Osteocyte (in vitro differentiated cells): ENCODE measurements around the gene GCFC2. TPM values are rescaled to one million over a fixed set of nuclear protein-coding genes. Genes with fewer than 3 reads are reported as not detected.
"Not testable (repeated sequence)": the region's sequence is repeated elsewhere in the genome, so short reads cannot be mapped to it uniquely, and the experiment has no call there.

ENCODE experiments used
- DNase-seq: peaks from one replicate; pipeline ENCODE4 v3.0.0; 2021; ENCODE audit warnings: mixed read lengths; ENCODE audit not compliant: unreplicated experiment; ENCODE audit errors: extremely low spot score
- H3K27ac Mint-ChIP-seq: one replicate; pipeline ENCODE4 v1.8.0; 2021; ENCODE audit warnings: mild to moderate bottlenecking, mixed read lengths; ENCODE audit not compliant: unreplicated experiment
- H3K27me3 Mint-ChIP-seq: one replicate; pipeline ENCODE4 v1.8.0; 2021; ENCODE audit warnings: mixed read lengths; ENCODE audit not compliant: unreplicated experiment
- H3K36me3 Mint-ChIP-seq: one replicate; pipeline ENCODE4 v1.8.0; 2021; ENCODE audit warnings: mixed read lengths; ENCODE audit not compliant: unreplicated experiment
- H3K4me1 Mint-ChIP-seq: one replicate; pipeline ENCODE4 v1.8.0; 2021; ENCODE audit warnings: mixed read lengths; ENCODE audit not compliant: unreplicated experiment
- H3K4me3 Mint-ChIP-seq: one replicate; pipeline ENCODE4 v1.8.0; 2021; ENCODE audit warnings: mild to moderate bottlenecking, moderate library complexity, mixed read lengths; ENCODE audit not compliant: unreplicated experiment
- H3K9me3 Mint-ChIP-seq: one replicate; pipeline ENCODE4 v1.8.0; 2021; ENCODE audit warnings: mixed read lengths; ENCODE audit not compliant: unreplicated experiment
- total RNA-seq: library from RNA; stranded (reverse); gene quantifications from 2 replicates; pipeline ENCODE4 v1.2.1, GENCODE V29; 2021
- TF ChIP-seq, protein P1 (sequence below): fragments of 200-600 bp; sonication (generic); IDR thresholded peaks from 2 replicates; pipeline ENCODE4 v1.5.0; 2021; ENCODE audit warnings: antibody characterized with exemption, mild to moderate bottlenecking, moderate library complexity

Gene GCFC2
- total RNA-seq, 1 donor from 2014 or later, result 13.2 TPM

DNA sequence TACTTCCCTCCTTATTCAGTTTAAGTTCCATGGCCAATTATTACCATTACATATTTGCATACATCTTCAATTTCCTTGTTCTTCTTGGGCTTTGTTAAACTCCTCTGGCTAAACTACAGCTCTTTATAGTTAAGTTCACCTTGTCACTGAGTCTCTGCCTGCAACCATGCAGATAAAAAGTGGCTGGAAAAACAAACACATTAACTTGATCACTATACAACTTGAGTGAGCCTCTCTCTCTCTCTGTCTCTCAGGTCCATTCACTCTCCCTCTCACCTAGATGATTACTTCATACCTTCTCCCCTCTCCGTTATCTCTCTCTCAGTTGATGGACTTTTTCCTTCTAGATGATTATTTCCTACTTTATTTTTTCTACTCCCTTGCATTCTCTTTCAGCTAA, 30.3 kb downstream of the GCFC2 start:
- no peak for DNase-seq
- TF ChIP-seq, protein P1, sequence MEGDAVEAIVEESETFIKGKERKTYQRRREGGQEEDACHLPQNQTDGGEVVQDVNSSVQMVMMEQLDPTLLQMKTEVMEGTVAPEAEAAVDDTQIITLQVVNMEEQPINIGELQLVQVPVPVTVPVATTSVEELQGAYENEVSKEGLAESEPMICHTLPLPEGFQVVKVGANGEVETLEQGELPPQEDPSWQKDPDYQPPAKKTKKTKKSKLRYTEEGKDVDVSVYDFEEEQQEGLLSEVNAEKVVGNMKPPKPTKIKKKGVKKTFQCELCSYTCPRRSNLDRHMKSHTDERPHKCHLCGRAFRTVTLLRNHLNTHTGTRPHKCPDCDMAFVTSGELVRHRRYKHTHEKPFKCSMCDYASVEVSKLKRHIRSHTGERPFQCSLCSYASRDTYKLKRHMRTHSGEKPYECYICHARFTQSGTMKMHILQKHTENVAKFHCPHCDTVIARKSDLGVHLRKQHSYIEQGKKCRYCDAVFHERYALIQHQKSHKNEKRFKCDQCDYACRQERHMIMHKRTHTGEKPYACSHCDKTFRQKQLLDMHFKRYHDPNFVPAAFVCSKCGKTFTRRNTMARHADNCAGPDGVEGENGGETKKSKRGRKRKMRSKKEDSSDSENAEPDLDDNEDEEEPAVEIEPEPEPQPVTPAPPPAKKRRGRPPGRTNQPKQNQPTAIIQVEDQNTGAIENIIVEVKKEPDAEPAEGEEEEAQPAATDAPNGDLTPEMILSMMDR, result no peak
- H3K9me3 Mint-ChIP-seq, result peaks cover 4% of the 10 kb centered on the region
- H3K4me1 Mint-ChIP-seq, result peaks cover 3% of the 10 kb centered on the region
- no peaks in the 10 kb centered on the region for H3K27me3 Mint-ChIP-seq
- peaks cover 30% of the 10 kb centered on the region for H3K36me3 Mint-ChIP-seq
- H3K27ac Mint-ChIP-seq, result no peak overlapping the region
- no peak overlapping the region for H3K4me3 Mint-ChIP-seq

DNA sequence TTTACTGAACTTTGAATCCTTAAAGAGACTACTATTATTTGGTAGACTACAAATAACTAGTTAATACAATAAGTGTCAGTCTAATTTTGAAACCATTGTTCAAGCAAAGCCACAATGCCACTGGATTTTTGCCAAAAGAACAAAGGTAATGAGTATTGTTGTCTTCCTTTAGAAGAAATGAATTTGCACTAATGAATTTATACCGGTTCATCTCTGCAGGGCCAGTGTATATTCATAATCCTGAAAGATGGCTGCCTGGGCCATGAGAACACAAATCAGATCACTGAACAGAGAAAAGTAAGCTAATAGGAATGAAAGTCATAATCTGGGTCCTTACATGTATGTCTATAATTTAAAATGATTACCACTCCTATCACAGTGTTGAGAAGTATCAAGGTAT, 31.2 kb downstream of the GCFC2 start:
- no peaks in the 10 kb centered on the region for H3K9me3 Mint-ChIP-seq
- TF ChIP-seq, protein P1, result no peak

DNA sequence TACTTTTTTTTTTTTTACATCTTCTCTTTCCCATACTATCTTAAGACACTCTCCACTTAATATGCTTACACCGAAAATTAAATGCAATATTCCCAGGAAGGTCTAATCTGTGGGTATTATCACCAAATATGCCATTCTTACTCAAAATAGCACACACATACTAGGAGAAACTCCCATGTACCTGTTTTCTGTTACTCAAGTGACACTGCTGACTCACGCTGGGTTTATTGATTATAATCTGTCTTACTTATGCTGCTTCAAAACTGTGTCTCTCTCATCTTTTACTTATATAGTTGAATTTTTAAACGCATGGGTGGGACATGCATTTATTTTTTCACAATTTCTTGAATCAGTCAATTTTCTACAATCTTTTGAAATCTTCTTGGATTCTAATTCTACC, 34.3 kb downstream of the GCFC2 start:
- DNase-seq, result no peak
- TF ChIP-seq, protein P1, result no peak
- no peak overlapping the region for H3K4me3 Mint-ChIP-seq

More for the DNA sequence above, 31.2 kb downstream of the GCFC2 start:
- DNase-seq, result no peak
- Mint-ChIP-seq H3K4me1 (peaks cover 3% of the 10 kb centered on the region), H3K4me3 (no peak overlapping the region), H3K27me3 (no peaks in the 10 kb centered on the region), H3K36me3 (peaks cover 24% of the 10 kb centered on the region), H3K27ac (no peak overlapping the region)

DNA sequence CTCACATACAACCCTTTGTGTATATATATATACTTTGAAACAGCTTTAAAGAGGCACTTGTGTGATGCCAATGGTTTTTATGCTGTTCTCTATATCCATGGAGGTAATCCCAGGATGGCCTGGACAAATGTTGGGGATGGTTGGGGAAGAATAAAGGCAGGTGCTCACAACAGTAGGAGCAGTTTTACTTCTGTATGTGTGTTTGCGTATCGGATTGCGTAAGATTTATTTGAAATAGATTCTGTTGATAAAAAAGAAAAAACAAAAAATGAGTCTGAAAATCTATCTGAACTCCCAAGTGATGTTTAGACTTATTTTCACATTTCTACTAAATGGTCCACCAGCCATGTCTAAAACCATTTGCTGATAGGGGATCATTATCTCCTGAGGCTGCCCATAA, 34.8 kb downstream of the GCFC2 start:
- no peak for DNase-seq
- Mint-ChIP-seq H3K4me3 (no peak overlapping the region), H3K4me1 (peaks cover 3% of the 10 kb centered on the region), H3K27ac (no peak overlapping the region), H3K9me3 (no peaks in the 10 kb centered on the region), H3K36me3 (peaks cover 14% of the 10 kb centered on the region), H3K27me3 (no peaks in the 10 kb centered on the region)
- TF ChIP-seq, protein P1, result no peak

More for the DNA sequence above, 34.3 kb downstream of the GCFC2 start:
- H3K27me3 Mint-ChIP-seq, result no peaks in the 10 kb centered on the region
- no peaks in the 10 kb centered on the region for H3K9me3 Mint-ChIP-seq
- peaks cover 9% of the 10 kb centered on the region for H3K36me3 Mint-ChIP-seq
- H3K4me1 Mint-ChIP-seq, result peaks cover 3% of the 10 kb centered on the region
- H3K27ac Mint-ChIP-seq, result no peak overlapping the region

DNA sequence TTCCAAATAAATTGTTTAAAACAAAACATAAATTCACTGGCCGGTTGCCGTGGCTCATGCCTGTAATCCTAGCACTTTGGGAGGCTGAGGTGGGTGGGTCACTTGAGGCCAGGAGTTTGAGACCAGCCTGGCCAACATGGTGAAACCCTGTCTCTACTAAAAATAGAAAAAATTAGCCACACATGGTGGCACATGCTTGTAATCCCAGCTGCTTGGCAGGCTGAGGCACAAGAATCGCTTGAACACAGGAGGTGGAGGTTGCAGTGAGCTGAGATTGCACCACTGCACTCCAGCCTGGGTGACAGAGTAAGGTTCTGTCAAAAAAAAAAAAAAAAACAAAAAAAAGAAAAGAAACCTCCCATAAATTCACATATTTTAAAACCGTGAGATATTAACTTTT, 35.3 kb downstream of the GCFC2 start:
- not testable (repeated sequence) for H3K9me3 Mint-ChIP-seq, H3K27me3 Mint-ChIP-seq, H3K27ac Mint-ChIP-seq, H3K4me3 Mint-ChIP-seq, H3K4me1 Mint-ChIP-seq, DNase-seq
- H3K36me3 Mint-ChIP-seq, result peaks cover 18% of the 10 kb centered on the region

DNA sequence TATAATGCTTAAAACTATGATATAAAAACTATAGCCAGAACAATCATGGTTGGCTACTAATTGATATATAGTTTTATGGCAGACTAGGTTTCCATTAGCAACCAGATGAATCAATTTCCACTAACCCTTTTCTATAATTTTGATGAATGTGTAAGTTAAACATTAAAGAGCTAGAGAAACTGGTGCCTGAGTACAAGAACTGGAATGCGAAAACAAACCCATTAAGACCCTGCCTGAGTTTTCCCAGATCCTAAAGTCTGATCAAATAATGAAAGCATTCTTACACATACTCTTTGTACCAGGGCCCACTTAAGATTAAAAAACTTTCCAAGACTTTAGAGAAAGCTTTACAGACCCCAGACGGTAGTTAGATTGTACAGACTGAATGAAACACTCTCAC, 42.8 kb downstream of the GCFC2 start:
- peaks cover 41% of the 10 kb centered on the region for H3K36me3 Mint-ChIP-seq
- no peaks in the 10 kb centered on the region for H3K9me3 Mint-ChIP-seq
- TF ChIP-seq, protein P1, result no peak
- H3K4me3 Mint-ChIP-seq, result no peak overlapping the region
- no peak overlapping the region for H3K27ac Mint-ChIP-seq
- peaks cover 4% of the 10 kb centered on the region for H3K4me1 Mint-ChIP-seq
- no peak for DNase-seq
- H3K27me3 Mint-ChIP-seq, result no peaks in the 10 kb centered on the region
